Testis (tissue), 2 donors: Measurements from ENCODE around the gene PLCH2.
A peak's percentile ranks its signal among the peaks of the same experiment; 100 is the strongest.

Experiments
- POLR2A ChIP-seq: fragments of 450-650 bp; IDR thresholded peaks from one replicate; pipeline ENCODE4 v1.6.1; 2017; ENCODE audit warnings: antibody characterized with exemption, mild to moderate bottlenecking, moderate library complexity
- TF ChIP-seq, protein P1 (sequence below), 3 experiments: fragments of 450-650 bp in 2 of 3; fragments of 200-600 bp in 1 of 3; sonication (generic) in 1 of 3; IDR thresholded peaks; one replicate each; pipeline ENCODE4 v1.5.1; 2016 to 2019; ENCODE audit warnings: antibody characterized with exemption in 3 of 3, mild to moderate bottlenecking in 2 of 3, moderate library complexity in 1 of 3

DNA sequence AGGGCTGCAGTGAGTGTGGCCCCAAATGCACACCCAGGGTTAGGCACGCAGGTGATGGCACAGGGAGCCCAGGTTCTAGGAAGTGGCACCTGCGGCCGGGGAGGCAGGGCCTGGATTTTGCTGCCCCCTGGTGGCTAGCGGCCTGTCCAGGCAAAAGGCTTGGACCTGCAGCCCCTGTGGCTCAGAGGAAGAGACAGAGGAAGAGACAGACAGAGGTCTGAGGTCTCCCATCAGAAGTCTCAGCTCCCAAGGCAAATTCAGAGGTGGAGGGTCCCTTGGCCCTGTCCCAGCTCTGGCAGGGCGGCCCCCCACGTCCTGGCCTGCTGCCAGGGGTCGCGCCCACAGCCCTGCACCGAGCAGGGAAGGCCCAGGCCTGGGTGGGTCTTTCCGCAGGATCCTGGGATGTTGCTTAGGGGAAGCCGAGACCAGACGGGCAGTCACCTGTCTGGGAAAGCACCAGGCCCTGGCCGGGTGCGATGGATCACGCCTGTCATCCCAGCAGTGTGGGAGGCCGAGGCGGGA lies 72.0 kb downstream of the PLCH2 start:
- TF ChIP-seq, protein P1, sequence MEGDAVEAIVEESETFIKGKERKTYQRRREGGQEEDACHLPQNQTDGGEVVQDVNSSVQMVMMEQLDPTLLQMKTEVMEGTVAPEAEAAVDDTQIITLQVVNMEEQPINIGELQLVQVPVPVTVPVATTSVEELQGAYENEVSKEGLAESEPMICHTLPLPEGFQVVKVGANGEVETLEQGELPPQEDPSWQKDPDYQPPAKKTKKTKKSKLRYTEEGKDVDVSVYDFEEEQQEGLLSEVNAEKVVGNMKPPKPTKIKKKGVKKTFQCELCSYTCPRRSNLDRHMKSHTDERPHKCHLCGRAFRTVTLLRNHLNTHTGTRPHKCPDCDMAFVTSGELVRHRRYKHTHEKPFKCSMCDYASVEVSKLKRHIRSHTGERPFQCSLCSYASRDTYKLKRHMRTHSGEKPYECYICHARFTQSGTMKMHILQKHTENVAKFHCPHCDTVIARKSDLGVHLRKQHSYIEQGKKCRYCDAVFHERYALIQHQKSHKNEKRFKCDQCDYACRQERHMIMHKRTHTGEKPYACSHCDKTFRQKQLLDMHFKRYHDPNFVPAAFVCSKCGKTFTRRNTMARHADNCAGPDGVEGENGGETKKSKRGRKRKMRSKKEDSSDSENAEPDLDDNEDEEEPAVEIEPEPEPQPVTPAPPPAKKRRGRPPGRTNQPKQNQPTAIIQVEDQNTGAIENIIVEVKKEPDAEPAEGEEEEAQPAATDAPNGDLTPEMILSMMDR (IDR thresholded peaks at IDR 0.05), result peak; percentile 91 to 94 (median 93)
- TF ChIP-seq POLR2A, result no peak
